HG03095 (cell line): ENCODE measurements around the gene KHDC1L.
A peak's percentile ranks its signal among the peaks of the same experiment; 100 is the strongest.
"Not testable (repeated sequence)": the region's sequence is repeated elsewhere in the genome, so short reads cannot be mapped to it uniquely, and the experiment has no call there.

ENCODE experiments used
- ATAC-seq: cut with Tn5 transposase; IDR thresholded peaks from one replicate; pipeline ENCODE4 v1.9.1; 2021; ENCODE audit warnings: moderate library complexity; ENCODE audit not compliant: unreplicated experiment

KHDC1L gene, protein sequence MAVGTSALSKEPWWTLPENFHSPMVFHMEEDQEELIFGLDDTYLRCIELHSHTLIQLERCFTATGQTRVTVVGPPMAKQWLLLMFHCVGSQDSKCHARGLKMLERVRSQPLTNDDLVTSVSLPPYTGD

DNA sequence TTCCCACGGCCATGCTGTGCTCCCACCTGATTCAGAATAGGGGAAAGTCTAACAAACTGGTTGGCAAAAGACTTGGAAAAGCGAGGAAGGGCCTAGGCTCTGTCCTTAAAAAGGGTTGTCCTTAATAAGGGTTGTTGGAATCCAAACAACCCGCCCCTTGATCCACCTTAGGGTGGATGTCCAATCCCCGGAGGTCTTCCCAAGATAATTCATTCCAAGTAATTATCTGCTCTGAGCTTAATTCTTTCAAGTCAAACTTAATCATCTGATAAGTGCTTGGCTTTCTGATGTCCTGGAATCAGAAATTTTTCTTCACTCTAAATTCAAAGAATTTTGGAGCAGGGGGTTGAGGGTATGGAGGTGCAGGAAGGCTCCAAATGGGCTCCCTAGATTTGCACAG is at the start of gene KHDC1L:
KHDC1L (minus strand) TSS at position 101 of the 400 bp plus-strand sequence; CDS start at position 13, 88 bp downstream.
- no peak for ATAC-seq

DNA sequence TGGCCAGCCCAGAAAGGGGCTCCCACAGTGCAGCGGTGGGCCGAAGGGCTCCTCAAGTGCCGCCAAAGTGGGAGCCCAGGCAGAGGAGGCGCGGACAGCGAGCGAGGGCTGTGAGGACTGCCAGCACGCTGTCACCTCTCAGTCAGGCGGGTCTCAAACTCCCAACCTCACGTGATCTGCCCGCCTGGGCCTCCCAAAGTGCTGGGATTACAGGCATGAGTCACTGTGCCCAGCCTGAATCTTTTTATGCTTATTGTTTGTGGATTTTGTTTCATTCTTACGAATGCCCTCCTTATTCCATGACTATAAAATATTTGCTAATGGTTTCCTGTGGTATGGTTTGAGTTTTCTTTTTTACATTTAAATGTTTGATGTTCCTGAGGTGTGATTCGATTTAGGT is 44.0 kb upstream of the KHDC1L start:
- not testable (repeated sequence) for ATAC-seq

GRCh38 chr6:73268896-73269295 is 43.6 kb upstream of the KHDC1L start:
- not testable (repeated sequence) for ATAC-seq

GRCh38 chr6:73264446-73264845 is 39.1 kb upstream of the KHDC1L start:
- ATAC-seq: no peak

GRCh38 chr6:73263570-73263909 is 38.2 kb upstream of the KHDC1L start:
- ATAC-seq: no peak

- peak; percentile 94 for ATAC-seq
These were observed 37.6 kb upstream of the KHDC1L start, which contains the start of gene KHDC1 for GRCh38 chr6:73262671-73263569. KHDC1 (minus strand) TSS chr6:73263196; CDS start chr6:73242517, 20,679 bp downstream.

DNA sequence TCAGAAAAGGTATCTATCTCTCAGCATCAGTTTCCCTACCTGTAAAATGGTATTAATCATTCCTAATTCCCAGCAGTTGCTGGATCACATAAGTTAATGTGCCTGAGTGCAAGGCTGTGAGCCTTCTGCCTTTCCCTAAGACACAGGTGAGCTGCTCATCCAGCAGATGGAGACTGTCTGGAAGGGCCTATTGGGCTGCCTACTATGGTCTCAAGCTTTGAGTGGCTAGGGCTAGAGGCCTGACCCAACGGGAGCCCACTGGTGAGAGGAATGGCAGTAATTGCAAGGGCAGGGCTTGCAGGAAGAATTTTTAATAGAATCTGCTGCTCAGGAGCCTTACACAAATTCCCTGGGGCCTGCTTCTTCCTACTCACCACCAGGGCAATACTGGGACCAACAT is 33.4 kb upstream of the KHDC1L start:
- no peak for ATAC-seq

- ATAC-seq: not testable (repeated sequence)
These were observed 29.0 kb upstream of the KHDC1L start for GRCh38 chr6:73254323-73254722.

GRCh38 chr6:73252703-73253102 is 27.4 kb upstream of the KHDC1L start:
- ATAC-seq: no peak

DNA sequence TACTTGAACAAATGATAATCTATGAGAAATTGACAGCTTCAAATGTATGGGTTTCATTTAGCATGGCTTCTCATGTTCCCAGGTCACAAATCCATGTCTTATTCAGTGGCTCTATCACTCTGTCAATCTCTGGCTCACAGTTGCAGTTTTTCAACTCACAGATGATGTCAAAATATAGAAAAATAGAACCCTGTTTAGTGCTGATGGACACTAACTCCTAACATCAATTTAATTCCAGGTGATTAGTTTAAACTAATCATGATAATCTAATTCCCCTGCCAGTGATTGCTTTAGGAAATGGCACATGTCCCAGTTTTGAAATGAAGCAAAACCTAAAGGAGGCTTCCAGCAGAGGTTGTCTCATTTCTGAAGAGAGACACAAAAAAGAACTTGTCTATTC is 24.7 kb upstream of the KHDC1L start:
- ATAC-seq: no peak

DNA sequence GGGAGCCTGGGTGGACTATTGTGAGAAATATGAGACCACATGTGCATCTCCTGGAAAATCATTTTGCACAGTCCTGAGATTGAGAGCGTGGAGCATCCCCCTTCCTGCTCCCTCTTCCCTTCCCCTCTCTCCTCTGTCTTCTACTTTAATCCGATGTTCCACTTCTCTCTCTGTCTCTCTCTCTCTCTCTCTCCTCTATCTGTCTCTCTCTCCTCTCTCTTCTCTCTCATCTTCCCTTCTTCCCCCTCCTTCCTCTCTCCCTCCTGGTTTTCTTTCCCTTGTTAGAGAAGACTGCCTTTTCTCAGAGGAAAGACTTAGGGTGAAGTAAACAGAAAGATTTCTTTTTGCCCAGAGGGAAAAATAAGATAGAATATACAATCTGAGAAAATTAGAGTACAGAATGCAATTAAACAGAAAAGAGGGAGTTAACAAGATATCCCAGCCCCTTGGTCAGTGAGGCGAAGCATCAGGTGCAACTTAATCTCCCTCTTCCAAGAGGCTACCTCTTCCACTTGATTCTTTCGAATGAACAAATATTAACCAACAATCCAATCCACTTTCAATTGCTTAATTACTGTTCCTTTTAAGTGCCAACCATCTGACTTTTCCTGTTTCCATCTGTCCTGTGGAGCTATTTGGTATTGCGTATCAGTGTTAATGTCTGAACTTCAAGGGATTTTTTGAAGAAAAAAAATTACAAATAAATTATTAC is 23.1 kb upstream of the KHDC1L start:
- no peak for ATAC-seq

GRCh38 chr6:73242001-73242400 is 16.7 kb upstream of the KHDC1L start:
- ATAC-seq: no peak

- no peak for ATAC-seq
These were observed 15.4 kb upstream of the KHDC1L start for GRCh38 chr6:73240730-73241129.

GRCh38 chr6:73236144-73236750 is 11.0 kb upstream of the KHDC1L start:
- no peak for ATAC-seq

- no peak for ATAC-seq
These were observed 9.4 kb upstream of the KHDC1L start for GRCh38 chr6:73234733-73235132.

GRCh38 chr6:73233971-73234370 is 8.7 kb upstream of the KHDC1L start:
- ATAC-seq: not testable (repeated sequence)

- no peak for ATAC-seq
These were observed 7.8 kb upstream of the KHDC1L start for GRCh38 chr6:73233048-73233447.

DNA sequence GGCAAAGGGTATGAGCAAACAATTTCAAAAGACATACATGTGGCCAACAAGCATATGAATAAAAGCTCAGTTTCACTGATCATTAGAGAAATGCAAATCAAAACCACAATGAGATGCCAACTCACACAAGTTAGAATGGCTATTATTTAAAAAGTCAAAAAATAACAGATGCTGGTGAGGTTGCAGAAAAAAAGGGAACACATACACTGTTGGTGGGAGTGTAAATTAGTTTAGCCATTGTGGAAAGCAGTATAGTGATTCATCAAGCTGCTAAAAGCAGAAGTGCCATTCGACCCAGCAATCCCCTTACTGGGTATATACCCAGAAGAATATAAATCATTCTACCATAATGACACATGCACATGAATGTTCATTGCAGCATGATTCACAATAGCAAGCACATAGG is 6.7 kb upstream of the KHDC1L start:
- no peak for ATAC-seq

GRCh38 chr6:73227606-73228255 is 2.4 kb upstream of the KHDC1L start:
- ATAC-seq: no peak

DNA sequence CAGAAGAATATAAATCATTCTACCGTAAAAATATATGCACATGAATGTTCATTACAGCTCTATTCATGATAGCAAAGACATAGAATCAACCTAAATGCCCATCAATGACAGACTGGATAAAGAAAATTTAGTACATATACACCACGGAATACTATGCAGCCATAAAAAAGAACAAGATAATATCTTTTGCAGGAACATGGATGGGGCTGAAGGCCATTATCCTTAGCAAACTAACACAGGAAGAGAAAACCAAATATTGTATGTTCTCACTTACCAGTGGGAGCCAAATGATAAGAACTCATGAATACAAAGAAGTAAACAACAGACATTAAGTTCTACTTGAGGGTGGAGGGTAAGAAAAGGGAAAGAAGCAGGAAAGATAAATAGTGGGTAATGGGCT is 8.4 kb downstream of the KHDC1L start:
- no peak for ATAC-seq

DNA sequence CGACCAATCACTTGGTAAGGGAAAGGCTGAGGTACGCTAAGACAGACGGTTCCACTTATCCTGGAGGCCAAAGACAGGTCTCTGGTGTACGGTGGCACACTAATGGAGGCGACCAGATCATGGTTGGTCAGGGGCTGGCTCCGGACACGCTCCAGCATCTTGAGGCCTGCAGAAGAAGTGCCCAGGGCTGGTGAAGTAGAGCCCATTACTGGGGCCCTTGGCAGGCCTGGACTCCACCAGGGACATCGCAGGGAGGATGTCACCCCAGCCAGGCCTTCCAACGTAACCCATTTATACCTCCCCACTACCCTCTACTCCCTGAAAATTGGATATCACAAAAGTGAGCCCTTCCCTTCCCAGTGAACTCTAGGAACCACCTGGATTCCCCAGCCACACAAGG is 16.2 kb downstream of the KHDC1L start:
- ATAC-seq: no peak
